ENCODE data around the gene RUFY2.
A peak's percentile ranks its signal among the peaks of the same experiment; 100 is the strongest.

The RUFY2 gene

GRCh38 chr10:68364101-68364886 lies 42.8 kb downstream of the RUFY2 start:
- DNase-seq (ENCODE audit: low read depth in 2 of 2), result no peak

GRCh38 chr10:68362590-68362989 lies 44.5 kb downstream of the RUFY2 start:
- no peak for DNase-seq (ENCODE audit: low read depth in 2 of 2)

- no peak for DNase-seq (ENCODE audit: low read depth in 2 of 2)
These were observed 47.9 kb downstream of the RUFY2 start for GRCh38 chr10:68359189-68359588.

GRCh38 chr10:68353537-68353936 lies 53.5 kb downstream of the RUFY2 start:
- DNase-seq (ENCODE audit: low read depth in 2 of 2), result no peak

DNA sequence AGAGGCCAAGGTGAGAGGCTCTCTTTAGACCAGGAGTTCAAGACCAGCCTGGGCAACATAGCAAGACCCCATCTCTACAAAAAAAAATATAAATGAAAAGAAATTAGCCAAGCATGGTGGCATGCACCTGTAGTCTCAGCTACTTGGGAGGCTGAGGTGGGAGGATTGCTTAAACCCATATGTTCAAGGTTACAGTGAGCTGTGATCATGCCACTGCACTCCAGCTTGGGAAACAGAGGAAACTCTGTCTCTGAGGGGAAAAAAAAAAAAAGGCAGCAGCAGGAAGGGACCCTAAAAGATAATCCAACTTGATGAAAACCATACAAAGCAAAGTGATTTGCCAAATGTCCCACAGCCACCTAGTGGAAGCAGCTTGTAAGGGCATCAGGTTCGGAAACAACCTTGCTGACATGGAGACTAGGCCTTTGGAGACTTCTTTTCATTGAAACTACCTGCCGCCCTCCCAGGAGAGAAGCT lies 58.8 kb downstream of the RUFY2 start:
- peak in 1 of 2 donors; percentile 8 for DNase-seq (ENCODE audit: low read depth in 2 of 2)

GRCh38 chr10:68346774-68347173 lies 60.3 kb downstream of the RUFY2 start:
- DNase-seq (ENCODE audit: low read depth in 2 of 2), result no peak

- DNase-seq (ENCODE audit: low read depth in 2 of 2), result no peak
These were observed 61.5 kb downstream of the RUFY2 start for GRCh38 chr10:68345621-68346020.

- no peak for DNase-seq (ENCODE audit: low read depth in 2 of 2)
These were observed 64.1 kb downstream of the RUFY2 start for GRCh38 chr10:68342909-68343516.

DNA sequence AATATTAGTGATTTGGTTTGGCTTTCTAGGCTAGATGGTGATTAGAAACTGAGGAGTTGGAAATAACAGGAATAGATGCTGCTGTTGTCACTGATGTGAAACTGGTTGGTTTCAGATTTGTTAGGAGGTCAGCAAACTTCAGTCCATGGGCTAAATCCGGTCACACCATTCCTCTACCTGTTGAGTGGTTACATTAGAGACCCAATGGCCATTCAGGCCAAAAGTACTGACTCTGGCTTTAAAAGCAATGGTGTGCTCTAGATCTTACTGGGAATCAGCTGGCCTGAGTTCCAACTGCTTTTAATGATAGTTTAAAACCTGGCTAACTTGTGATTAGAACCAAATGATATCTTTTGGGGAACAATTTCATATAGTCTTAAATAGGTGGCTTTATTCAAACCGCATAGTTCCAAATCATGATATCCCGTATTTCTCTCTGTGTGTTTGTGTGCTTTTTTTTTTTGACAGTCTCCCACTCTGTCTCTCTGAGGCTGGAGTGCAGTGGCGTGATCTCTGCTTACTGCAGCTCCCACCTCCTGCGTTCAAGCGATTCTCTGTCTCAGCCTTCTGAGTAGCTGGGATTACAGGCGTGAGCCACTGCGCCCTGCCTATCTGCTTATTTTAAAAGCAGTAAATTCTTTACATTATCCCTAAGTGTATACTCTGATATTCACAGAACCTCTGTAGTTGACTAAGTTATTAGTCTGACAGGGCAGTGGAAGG lies 66.6 kb downstream of the RUFY2 start:
- no peak for DNase-seq (ENCODE audit: low read depth in 2 of 2)

GRCh38 chr10:68336754-68337351 lies 70.2 kb downstream of the RUFY2 start:
- DNase-seq (ENCODE audit: low read depth in 2 of 2), result no peak

DNA sequence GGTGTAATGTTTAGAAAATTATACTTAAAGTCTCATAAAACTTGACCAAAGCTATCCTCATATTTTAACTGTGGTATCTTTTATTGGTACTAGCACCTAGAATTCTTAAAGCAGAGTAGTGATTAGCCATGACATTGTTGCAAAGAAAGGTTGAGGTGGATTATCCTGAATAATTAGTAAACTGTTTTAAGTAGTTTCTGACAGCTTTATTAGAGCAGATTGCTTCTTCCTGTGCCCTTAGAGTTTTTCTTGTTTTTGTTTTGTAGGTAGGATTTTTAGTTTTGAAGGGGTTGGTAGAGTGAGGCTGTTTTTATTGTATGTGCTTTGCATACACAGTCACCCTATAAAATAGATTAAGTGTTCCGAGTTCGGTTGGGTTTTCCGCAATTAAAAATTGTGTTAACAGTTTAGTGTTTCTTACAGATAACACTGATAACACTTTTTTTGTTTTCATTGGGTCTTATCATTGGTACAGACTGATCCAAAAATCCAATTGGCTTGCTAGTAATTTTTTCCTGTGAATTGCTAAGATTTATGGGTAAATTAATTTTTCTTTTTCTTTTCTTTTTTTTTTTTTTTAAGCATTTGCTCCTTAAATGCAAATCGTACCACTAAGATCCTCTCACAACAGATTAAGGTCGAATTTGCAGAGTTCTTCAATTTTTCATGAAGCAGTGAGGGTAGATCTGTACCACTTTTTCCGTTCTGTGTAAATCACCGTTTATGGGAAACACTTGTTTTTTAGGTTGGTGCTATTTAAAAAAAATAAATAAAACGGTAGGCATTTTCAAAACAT lies 72.2 kb downstream of the RUFY2 start:
- no peak for DNase-seq (ENCODE audit: low read depth in 2 of 2)

GRCh38 chr10:68333440-68334431 lies 73.3 kb downstream of the RUFY2 start:
- DNase-seq (ENCODE audit: low read depth in 2 of 2), result no peak

DNA sequence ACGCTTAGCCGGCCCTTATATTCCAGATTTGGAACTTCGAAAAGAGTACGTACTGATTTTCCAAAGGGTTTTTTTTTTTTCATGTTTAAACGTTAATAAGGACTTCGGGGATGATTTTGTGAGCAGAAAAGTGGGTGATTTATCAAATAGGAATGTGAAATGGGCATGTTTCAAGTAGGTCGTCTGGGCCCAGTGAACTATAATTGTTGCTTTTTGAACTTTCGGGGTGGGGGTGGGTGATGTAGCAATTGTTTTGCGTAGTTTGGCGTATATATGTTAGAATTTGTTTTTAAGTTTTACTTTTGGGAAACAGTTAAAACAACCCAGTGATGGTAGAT lies 74.0 kb downstream of the RUFY2 start:
- DNase-seq (ENCODE audit: low read depth in 2 of 2), result no peak

- DNase-seq (ENCODE audit: low read depth in 2 of 2), result peak; percentile 31 to 40
These were observed 74.6 kb downstream of the RUFY2 start, which contains the start of gene PBLD for GRCh38 chr10:68332259-68333057. TSS of gene PBLD (minus strand) at chr10:68332928. CDS start at chr10:68306844, 26,084 bp downstream.

DNA sequence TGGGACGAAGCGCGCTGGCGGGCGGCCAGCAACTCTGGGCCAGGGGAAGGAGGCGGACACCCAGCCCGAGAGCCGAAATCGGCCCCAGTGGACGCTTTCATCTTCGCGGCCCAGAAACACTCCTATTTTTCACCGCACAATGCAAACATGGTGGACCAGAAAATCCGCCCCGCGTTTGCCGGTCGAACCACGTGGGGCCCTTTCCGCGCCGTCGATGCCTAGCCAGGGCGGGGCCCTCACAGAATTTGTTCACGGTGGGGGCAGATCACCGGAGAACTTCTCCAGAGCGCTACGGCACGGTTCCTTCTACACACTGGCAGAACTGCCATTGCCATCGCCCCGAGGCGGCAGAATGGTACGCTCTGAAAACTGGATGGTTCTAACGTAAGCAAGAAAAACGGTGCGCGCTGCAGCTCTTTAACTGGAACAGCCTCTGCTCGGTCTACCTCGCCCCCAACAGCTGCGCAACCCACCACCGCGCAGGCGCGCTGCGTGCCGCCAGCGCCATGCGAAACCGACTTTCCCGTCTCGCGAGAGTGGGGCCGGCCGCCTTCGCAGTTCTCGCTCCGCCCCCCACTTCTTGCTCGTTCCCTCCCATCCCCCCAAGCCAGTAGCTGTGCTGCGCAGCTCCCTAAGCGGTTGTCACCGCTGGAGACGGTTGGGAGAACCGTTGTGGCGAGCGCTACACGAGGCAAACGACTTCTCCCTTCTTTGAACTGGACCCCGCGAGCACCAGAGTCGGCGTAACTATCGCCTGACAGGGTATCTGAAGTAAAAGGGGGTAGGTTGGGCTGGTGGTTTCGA lies 75.4 kb downstream of the RUFY2 start, which contains the start of gene HNRNPH3:
Gene HNRNPH3 (plus strand): TSS at position 610 of the 804 bp plus-strand sequence. CDS start 5,158 bp downstream, outside the sequence.
- peak; percentile 98 to 99 for DNase-seq (ENCODE audit: low read depth in 2 of 2)

- DNase-seq (ENCODE audit: low read depth in 2 of 2), result peak in 1 of 2 donors; percentile 3
These were observed 76.1 kb downstream of the RUFY2 start for GRCh38 chr10:68330852-68331454.

DNA sequence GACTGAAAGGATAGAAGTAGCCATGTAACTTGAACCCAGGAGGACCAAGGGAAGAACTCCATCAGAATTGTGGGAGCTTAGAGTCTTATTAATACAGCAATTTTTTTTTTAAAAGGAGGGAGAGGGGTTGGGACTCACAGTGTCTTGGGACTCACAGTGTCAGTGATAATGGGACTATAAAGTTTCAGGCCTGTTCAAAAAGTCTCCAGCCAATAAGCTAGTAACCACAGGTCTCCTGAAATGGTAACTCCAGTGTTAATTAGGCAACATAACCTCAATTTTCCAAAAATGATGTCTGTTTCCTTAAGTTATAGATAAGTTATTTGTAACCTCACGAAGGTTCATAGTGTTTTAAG lies 77.6 kb downstream of the RUFY2 start:
- no peak for DNase-seq (ENCODE audit: low read depth in 2 of 2)

All from activated CD4-positive, alpha-beta T cell treated with anti-CD3 and anti-CD28 coated beads for 24 hours (primary cell).